Activated T-helper 1 cell treated with anti-CD3 and anti-CD28 coated beads, Interleukin-2, amount 50 U/mL, for 16 hours (primary cell): ENCODE results near the gene DELE1.
"Not testable (repeated sequence)": the region's sequence is repeated elsewhere in the genome, so short reads cannot be mapped to it uniquely, and the experiment has no call there.

Experiments used
- DNase-seq, 2 donors: peaks; one replicate each; pipeline ENCODE4 v3.0.0-alpha.2; 2020; ENCODE audit warnings: low read depth in 1 of 2, low spot score in 1 of 2

Gene DELE1

GRCh38 chr5:141922827-141923447 is 734 bp upstream of the DELE1 start:
- DNase-seq: not testable (repeated sequence)

GRCh38 chr5:141926434-141926833 is 2.8 kb downstream of the DELE1 start:
- no peak for DNase-seq

- DNase-seq: no peak
Observed at GRCh38 chr5:141928051-141928450, 4.4 kb downstream of the DELE1 start.

- DNase-seq: no peak
Observed at GRCh38 chr5:141929398-141930058, 5.9 kb downstream of the DELE1 start.

- no peak for DNase-seq
Observed at GRCh38 chr5:141931694-141932093, 8.0 kb downstream of the DELE1 start.

- DNase-seq: no peak
Observed at GRCh38 chr5:141933151-141933550, 9.5 kb downstream of the DELE1 start.

GRCh38 chr5:141934099-141934844 is 10.6 kb downstream of the DELE1 start:
- DNase-seq: no peak

- DNase-seq: no peak
Observed at GRCh38 chr5:141935538-141935937, 11.9 kb downstream of the DELE1 start.

GRCh38 chr5:141940695-141941271 is 17.1 kb downstream of the DELE1 start:
- DNase-seq: no peak

- no peak for DNase-seq
Observed at GRCh38 chr5:141941307-141941706, 17.6 kb downstream of the DELE1 start.

GRCh38 chr5:141941779-141942178 is 18.1 kb downstream of the DELE1 start:
- DNase-seq: no peak

GRCh38 chr5:141942185-141942857 is 18.6 kb downstream of the DELE1 start:
- no peak for DNase-seq

GRCh38 chr5:141944076-141944475 is 20.4 kb downstream of the DELE1 start:
- no peak for DNase-seq

GRCh38 chr5:141945511-141946051 is 21.9 kb downstream of the DELE1 start:
- no peak for DNase-seq

- DNase-seq: no peak
Observed at GRCh38 chr5:141947316-141947715, 23.6 kb downstream of the DELE1 start.

GRCh38 chr5:141948812-141949211 is 25.1 kb downstream of the DELE1 start:
- no peak for DNase-seq

GRCh38 chr5:141949511-141949910 is 25.8 kb downstream of the DELE1 start:
- DNase-seq: no peak

GRCh38 chr5:141950207-141951005 is 26.7 kb downstream of the DELE1 start:
- no peak for DNase-seq

- no peak for DNase-seq
Observed at GRCh38 chr5:141951332-141951781, 27.7 kb downstream of the DELE1 start.

GRCh38 chr5:141952020-141952419 is 28.3 kb downstream of the DELE1 start:
- no peak for DNase-seq
